HG03521 (cell line): ENCODE results near the gene NPR3.
"Not testable (repeated sequence)": the region's sequence is repeated elsewhere in the genome, so short reads cannot be mapped to it uniquely, and the experiment has no call there.

Experiments
- ATAC-seq: cut with Tn5 transposase; IDR thresholded peaks from one replicate; pipeline ENCODE4 v1.9.1; 2021; ENCODE audit warnings: mild to moderate bottlenecking, moderate library complexity; ENCODE audit not compliant: unreplicated experiment

Gene NPR3

GRCh38 chr5:32760091-32760509 is 49.0 kb downstream of the NPR3 start:
- ATAC-seq: no peak

- no peak for ATAC-seq
Observed at GRCh38 chr5:32765266-32765665, 54.1 kb downstream of the NPR3 start.

GRCh38 chr5:32767948-32768467 is 56.9 kb downstream of the NPR3 start:
- ATAC-seq: no peak

GRCh38 chr5:32769711-32770110 is 58.6 kb downstream of the NPR3 start:
- no peak for ATAC-seq

GRCh38 chr5:32770444-32770843 is 59.3 kb downstream of the NPR3 start:
- no peak for ATAC-seq

GRCh38 chr5:32771037-32771436 is 59.9 kb downstream of the NPR3 start:
- ATAC-seq: no peak

- no peak for ATAC-seq
Observed at GRCh38 chr5:32773944-32774343, 62.8 kb downstream of the NPR3 start.

GRCh38 chr5:32776200-32776599 is 65.1 kb downstream of the NPR3 start:
- no peak for ATAC-seq

GRCh38 chr5:32777222-32777621 is 66.1 kb downstream of the NPR3 start:
- no peak for ATAC-seq

GRCh38 chr5:32777733-32778132 is 66.6 kb downstream of the NPR3 start:
- ATAC-seq: no peak

- no peak for ATAC-seq
Observed at GRCh38 chr5:32778403-32778802, 67.3 kb downstream of the NPR3 start.

- no peak for ATAC-seq
Observed at GRCh38 chr5:32779754-32780415, 68.8 kb downstream of the NPR3 start.

GRCh38 chr5:32780508-32780919 is 69.4 kb downstream of the NPR3 start:
- no peak for ATAC-seq

GRCh38 chr5:32783661-32784060 is 72.5 kb downstream of the NPR3 start:
- no peak for ATAC-seq

- no peak for ATAC-seq
Observed at GRCh38 chr5:32785611-32786254, 74.6 kb downstream of the NPR3 start.

- no peak for ATAC-seq
Observed at GRCh38 chr5:32786311-32786710, 75.2 kb downstream of the NPR3 start.

GRCh38 chr5:32790411-32790951 is 79.4 kb downstream of the NPR3 start:
- ATAC-seq: no peak

GRCh38 chr5:32791536-32792243 is 80.6 kb downstream of the NPR3 start:
- ATAC-seq: no peak

- no peak for ATAC-seq
Observed at GRCh38 chr5:32794086-32794485, 83.0 kb downstream of the NPR3 start.

GRCh38 chr5:32802764-32803163 is 91.6 kb downstream of the NPR3 start:
- ATAC-seq: no peak

GRCh38 chr5:32803656-32804055 is 92.5 kb downstream of the NPR3 start:
- ATAC-seq: no peak

GRCh38 chr5:32805462-32805861 is 94.3 kb downstream of the NPR3 start:
- ATAC-seq: not testable (repeated sequence)
